ENCODE data around the gene TMEM244. TPM values are rescaled to one million over a fixed set of nuclear protein-coding genes. Genes with fewer than 3 reads are reported as not detected.
A peak's percentile ranks its signal among the peaks of the same experiment; 100 is the strongest.

The TMEM244 gene
- total and polyA plus RNA-seq, 9 of the 15 experiments (the other 6 are each of a cell fraction or from before 2014, with no cell fraction given): not detected

DNA sequence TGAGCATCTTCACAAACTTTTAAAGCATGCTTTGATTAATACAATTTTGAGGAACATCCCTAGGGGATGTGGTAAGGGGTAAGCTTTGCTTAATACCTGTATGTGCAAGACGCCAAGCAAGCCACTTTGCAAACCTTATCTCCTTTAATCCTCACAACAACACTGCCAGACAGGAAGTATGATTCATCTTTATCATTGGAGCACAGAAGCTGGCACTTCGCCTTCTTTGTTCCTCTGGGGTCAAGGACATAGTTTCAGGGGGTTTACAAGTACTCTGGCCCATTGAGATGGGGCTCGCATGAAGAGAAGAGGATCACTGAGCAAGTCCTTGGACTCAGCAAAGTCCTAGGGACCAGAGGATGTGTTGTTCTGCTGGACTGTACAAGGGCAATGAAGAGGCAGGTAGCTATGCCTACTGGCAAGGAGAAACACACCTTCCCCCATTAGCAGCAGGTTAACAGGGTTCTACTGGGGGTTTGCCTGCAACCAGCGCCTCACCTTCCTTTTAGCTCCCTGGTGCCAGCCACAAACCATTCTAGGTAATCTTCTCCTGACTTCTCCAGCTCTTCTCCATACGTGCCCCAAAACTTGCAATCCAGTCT lies 8.8 kb downstream of the TMEM244 start (continued):
- TF ChIP-seq, protein P1, sequence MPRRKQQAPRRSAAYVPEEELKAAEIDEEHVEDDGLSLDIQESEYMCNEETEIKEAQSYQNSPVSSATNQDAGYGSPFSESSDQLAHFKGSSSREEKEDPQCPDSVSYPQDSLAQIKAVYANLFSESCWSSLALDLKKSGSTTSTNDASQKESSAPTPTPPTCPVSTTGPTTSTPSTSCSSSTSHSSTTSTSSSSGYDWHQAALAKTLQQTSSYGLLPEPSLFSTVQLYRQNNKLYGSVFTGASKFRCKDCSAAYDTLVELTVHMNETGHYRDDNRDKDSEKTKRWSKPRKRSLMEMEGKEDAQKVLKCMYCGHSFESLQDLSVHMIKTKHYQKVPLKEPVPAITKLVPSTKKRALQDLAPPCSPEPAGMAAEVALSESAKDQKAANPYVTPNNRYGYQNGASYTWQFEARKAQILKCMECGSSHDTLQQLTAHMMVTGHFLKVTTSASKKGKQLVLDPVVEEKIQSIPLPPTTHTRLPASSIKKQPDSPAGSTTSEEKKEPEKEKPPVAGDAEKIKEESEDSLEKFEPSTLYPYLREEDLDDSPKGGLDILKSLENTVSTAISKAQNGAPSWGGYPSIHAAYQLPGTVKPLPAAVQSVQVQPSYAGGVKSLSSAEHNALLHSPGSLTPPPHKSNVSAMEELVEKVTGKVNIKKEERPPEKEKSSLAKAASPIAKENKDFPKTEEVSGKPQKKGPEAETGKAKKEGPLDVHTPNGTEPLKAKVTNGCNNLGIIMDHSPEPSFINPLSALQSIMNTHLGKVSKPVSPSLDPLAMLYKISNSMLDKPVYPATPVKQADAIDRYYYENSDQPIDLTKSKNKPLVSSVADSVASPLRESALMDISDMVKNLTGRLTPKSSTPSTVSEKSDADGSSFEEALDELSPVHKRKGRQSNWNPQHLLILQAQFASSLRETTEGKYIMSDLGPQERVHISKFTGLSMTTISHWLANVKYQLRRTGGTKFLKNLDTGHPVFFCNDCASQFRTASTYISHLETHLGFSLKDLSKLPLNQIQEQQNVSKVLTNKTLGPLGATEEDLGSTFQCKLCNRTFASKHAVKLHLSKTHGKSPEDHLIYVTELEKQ (CRISPR knock-in tag; IDR thresholded peaks at IDR 0.05): no peak
- TF ChIP-seq EP300 (IDR thresholded peaks at IDR 0.05; ENCODE audit: low read length) (peak; percentile 97), DIDO1 (tag; IDR thresholded peaks at IDR 0.05; ENCODE audit: low read depth) (no peak), ZNF311 (CRISPR knock-in tag; IDR thresholded peaks at IDR 0.05) (no peak), CHCHD3 (CRISPR knock-in tag; IDR thresholded peaks at IDR 0.05) (no peak), MCM2 (IDR thresholded peaks at IDR 0.05; ENCODE audit: low read depth) (no peak), SMARCA5 (IDR thresholded peaks at IDR 0.05) (no peak), HNRNPLL (IDR thresholded peaks at IDR 0.05; ENCODE audit: low read depth, low read length, poor library complexity, severe bottlenecking) (no peak), HNRNPL (IDR thresholded peaks at IDR 0.05; ENCODE audit: low read depth, low read length) (no peak), DPF2 (IDR thresholded peaks at IDR 0.05) (peak; percentile 100), CBFA2T2 (conservative IDR thresholded peaks at IDR 0.05) (peak; percentile 92), ERF (CRISPR knock-in tag; IDR thresholded peaks at IDR 0.05) (no peak)
- TF ChIP-seq, protein P2, sequence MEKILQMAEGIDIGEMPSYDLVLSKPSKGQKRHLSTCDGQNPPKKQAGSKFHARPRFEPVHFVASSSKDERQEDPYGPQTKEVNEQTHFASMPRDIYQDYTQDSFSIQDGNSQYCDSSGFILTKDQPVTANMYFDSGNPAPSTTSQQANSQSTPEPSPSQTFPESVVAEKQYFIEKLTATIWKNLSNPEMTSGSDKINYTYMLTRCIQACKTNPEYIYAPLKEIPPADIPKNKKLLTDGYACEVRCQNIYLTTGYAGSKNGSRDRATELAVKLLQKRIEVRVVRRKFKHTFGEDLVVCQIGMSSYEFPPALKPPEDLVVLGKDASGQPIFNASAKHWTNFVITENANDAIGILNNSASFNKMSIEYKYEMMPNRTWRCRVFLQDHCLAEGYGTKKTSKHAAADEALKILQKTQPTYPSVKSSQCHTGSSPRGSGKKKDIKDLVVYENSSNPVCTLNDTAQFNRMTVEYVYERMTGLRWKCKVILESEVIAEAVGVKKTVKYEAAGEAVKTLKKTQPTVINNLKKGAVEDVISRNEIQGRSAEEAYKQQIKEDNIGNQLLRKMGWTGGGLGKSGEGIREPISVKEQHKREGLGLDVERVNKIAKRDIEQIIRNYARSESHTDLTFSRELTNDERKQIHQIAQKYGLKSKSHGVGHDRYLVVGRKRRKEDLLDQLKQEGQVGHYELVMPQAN (IDR thresholded peaks at IDR 0.05; ENCODE audit: borderline replicate concordance): no peak
- TF ChIP-seq, protein P3, sequence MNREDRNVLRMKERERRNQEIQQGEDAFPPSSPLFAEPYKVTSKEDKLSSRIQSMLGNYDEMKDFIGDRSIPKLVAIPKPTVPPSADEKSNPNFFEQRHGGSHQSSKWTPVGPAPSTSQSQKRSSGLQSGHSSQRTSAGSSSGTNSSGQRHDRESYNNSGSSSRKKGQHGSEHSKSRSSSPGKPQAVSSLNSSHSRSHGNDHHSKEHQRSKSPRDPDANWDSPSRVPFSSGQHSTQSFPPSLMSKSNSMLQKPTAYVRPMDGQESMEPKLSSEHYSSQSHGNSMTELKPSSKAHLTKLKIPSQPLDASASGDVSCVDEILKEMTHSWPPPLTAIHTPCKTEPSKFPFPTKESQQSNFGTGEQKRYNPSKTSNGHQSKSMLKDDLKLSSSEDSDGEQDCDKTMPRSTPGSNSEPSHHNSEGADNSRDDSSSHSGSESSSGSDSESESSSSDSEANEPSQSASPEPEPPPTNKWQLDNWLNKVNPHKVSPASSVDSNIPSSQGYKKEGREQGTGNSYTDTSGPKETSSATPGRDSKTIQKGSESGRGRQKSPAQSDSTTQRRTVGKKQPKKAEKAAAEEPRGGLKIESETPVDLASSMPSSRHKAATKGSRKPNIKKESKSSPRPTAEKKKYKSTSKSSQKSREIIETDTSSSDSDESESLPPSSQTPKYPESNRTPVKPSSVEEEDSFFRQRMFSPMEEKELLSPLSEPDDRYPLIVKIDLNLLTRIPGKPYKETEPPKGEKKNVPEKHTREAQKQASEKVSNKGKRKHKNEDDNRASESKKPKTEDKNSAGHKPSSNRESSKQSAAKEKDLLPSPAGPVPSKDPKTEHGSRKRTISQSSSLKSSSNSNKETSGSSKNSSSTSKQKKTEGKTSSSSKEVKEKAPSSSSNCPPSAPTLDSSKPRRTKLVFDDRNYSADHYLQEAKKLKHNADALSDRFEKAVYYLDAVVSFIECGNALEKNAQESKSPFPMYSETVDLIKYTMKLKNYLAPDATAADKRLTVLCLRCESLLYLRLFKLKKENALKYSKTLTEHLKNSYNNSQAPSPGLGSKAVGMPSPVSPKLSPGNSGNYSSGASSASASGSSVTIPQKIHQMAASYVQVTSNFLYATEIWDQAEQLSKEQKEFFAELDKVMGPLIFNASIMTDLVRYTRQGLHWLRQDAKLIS (CRISPR knock-in tag; IDR thresholded peaks at IDR 0.05): no peak
- TF ChIP-seq, protein P4, sequence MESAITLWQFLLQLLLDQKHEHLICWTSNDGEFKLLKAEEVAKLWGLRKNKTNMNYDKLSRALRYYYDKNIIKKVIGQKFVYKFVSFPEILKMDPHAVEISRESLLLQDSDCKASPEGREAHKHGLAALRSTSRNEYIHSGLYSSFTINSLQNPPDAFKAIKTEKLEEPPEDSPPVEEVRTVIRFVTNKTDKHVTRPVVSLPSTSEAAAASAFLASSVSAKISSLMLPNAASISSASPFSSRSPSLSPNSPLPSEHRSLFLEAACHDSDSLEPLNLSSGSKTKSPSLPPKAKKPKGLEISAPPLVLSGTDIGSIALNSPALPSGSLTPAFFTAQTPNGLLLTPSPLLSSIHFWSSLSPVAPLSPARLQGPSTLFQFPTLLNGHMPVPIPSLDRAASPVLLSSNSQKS (CRISPR knock-in tag; IDR thresholded peaks at IDR 0.05): no peak
- TF ChIP-seq, protein P5, sequence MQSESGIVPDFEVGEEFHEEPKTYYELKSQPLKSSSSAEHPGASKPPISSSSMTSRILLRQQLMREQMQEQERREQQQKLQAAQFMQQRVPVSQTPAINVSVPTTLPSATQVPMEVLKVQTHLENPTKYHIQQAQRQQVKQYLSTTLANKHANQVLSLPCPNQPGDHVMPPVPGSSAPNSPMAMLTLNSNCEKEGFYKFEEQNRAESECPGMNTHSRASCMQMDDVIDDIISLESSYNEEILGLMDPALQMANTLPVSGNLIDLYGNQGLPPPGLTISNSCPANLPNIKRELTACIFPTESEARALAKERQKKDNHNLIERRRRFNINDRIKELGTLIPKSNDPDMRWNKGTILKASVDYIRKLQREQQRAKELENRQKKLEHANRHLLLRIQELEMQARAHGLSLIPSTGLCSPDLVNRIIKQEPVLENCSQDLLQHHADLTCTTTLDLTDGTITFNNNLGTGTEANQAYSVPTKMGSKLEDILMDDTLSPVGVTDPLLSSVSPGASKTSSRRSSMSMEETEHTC (IDR thresholded peaks at IDR 0.05): no peak

All from K562 (cell line).